ENCODE data around the gene AGAP3.

Gene AGAP3

DNA sequence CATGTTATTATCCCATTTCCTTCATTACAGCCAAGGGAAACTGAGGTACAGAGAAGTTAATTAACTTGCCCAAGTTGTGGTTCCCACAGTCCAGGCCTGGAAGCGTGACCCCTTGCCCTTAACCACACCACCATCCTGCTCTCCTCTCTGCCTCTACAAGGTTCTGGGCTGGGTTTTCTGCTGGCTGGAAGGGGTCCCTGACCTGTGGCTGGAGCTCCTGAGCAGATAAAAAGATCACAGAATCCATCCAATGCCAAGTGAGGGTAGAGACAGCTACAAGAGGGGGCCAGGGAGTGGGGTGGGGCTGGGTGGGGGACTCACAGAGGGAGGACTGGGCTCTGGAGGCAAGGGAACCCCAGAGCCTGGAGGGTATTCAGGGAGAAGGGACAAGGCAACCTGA, 91.0 kb downstream of the AGAP3 start:
- H3K4me1 ChIP-seq (ENCODE audit: control insufficient read depth in 1 of 2, insufficient read depth in 1 of 2, low read depth in 1 of 2, low read length in 1 of 2) = no peaks in the 10 kb centered on the region
- no peak overlapping the region for H3K27ac ChIP-seq
- TF ChIP-seq, protein P1, sequence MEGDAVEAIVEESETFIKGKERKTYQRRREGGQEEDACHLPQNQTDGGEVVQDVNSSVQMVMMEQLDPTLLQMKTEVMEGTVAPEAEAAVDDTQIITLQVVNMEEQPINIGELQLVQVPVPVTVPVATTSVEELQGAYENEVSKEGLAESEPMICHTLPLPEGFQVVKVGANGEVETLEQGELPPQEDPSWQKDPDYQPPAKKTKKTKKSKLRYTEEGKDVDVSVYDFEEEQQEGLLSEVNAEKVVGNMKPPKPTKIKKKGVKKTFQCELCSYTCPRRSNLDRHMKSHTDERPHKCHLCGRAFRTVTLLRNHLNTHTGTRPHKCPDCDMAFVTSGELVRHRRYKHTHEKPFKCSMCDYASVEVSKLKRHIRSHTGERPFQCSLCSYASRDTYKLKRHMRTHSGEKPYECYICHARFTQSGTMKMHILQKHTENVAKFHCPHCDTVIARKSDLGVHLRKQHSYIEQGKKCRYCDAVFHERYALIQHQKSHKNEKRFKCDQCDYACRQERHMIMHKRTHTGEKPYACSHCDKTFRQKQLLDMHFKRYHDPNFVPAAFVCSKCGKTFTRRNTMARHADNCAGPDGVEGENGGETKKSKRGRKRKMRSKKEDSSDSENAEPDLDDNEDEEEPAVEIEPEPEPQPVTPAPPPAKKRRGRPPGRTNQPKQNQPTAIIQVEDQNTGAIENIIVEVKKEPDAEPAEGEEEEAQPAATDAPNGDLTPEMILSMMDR (IDR thresholded peaks at IDR 0.05) = no peak
- no peaks in the 10 kb centered on the region for H3K36me3 ChIP-seq
- H3K27me3 ChIP-seq = peaks cover 75% of the 10 kb centered on the region
- H3K4me3 ChIP-seq (ENCODE audit: low read depth in 1 of 2, low read length in 1 of 2) = no peak overlapping the region
- no peaks in the 10 kb centered on the region for H3K9me3 ChIP-seq

DNA sequence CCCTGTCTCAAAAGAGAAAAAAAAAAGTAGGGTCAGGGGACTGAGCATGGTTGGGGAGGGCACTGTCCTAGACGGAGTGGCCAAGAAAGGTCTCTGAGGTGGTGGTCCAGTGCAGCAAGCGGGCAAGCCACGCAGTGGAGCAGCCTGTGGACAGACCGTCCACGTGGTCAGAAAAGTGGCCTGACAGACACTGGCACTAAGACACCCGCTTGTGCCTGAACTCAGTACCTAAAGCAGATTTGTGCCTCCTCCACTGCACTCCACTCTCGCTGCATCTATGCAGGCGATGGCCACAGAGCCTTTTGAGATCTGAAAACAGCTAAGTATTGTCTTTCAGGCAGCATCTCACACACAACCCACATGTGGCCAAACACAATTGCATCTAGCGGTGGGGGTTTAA, 92.0 kb downstream of the AGAP3 start:
- TF ChIP-seq, protein P1 (IDR thresholded peaks at IDR 0.05) = no peak
- Histone ChIP-seq H3K4me1 (ENCODE audit: control insufficient read depth in 1 of 2, insufficient read depth in 1 of 2, low read depth in 1 of 2, low read length in 1 of 2) (no peaks in the 10 kb centered on the region), H3K9me3 (no peaks in the 10 kb centered on the region), H3K36me3 (no peaks in the 10 kb centered on the region), H3K27me3 (peaks cover 70% of the 10 kb centered on the region), H3K27ac (no peak overlapping the region), H3K4me3 (ENCODE audit: low read depth in 1 of 2, low read length in 1 of 2) (no peak overlapping the region)

DNA sequence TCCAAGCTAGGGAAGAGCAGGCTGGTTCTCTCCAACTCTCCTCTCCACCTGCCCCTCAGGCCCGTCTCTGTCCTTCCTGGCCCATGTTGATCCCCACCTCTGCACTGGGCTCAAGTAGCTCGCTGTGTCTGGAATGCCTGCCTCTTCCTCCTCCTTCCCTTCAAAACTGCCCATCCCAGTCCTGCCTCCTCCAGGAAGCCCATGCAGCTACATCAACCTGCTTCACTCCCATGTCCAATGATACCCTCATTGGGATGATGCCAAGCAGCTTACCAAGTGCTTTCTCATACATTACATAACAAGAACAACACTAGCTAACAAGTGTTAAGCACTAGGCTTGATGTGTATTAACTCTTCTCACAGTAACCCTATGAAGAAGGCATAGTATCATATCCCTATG, 92.6 kb downstream of the AGAP3 start:
- TF ChIP-seq, protein P1 (IDR thresholded peaks at IDR 0.05) = no peak
- H3K36me3 ChIP-seq = no peaks in the 10 kb centered on the region
- H3K27me3 ChIP-seq = peaks cover 64% of the 10 kb centered on the region
- no peak overlapping the region for H3K27ac ChIP-seq
- no peak overlapping the region for H3K4me3 ChIP-seq (ENCODE audit: low read depth in 1 of 2, low read length in 1 of 2)
- H3K9me3 ChIP-seq = no peaks in the 10 kb centered on the region
- no peaks in the 10 kb centered on the region for H3K4me1 ChIP-seq (ENCODE audit: control insufficient read depth in 1 of 2, insufficient read depth in 1 of 2, low read depth in 1 of 2, low read length in 1 of 2)

DNA sequence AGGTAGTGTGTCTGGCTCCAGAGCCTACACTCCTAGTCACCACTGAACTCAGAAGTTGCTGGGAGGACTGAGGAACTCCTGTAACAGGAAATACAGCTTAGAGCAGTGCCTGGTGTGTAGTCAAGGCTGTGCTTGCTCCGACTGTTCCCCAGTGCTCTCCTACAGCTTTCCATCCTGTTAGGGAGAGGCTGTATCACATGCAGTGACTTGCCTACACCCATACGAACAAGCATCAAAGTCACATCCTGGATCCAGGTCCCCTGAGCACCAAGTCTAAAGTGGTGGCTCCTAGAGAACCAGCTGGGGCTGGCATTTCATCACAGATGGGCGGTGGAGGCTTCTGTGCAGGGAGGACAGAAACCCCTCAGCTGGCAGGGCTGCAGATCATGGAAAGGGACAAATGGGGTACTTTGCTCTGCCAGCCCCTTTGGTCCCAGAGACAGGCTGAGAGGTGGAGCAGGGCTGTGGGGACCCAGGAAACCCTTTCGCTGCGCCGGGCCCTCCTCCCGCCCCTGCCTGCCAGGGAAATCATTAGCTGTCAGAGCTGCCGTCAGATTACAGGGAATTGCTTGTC, 93.1 kb downstream of the AGAP3 start:
- TF ChIP-seq, protein P1 (IDR thresholded peaks at IDR 0.05) = no peak
- Histone ChIP-seq H3K4me3 (ENCODE audit: low read depth in 1 of 2, low read length in 1 of 2) (no peak overlapping the region), H3K4me1 (ENCODE audit: control insufficient read depth in 1 of 2, insufficient read depth in 1 of 2, low read depth in 1 of 2, low read length in 1 of 2) (no peaks in the 10 kb centered on the region), H3K36me3 (no peaks in the 10 kb centered on the region), H3K27me3 (peaks cover 59% of the 10 kb centered on the region), H3K9me3 (no peaks in the 10 kb centered on the region), H3K27ac (no peak overlapping the region)

DNA sequence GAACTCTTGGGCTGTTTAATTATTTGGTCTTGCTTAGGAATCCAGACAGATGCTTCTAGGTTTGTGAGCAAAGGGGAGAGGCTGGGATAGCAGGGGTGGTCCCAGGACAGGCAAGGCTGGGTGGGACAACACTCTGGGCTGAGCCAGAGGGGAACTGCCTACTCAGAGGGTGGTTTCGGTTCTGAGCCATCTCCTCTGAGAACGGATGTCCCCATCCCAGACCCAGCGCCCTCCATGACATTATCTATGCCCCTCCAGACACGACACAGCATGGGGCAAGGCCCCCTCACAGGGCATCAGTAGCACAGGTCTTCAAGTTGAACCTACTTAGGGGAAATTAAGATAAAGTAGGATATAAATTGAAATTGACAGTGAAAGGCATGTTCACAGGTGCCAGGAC, 93.7 kb downstream of the AGAP3 start:
- Histone ChIP-seq H3K27me3 (peaks cover 53% of the 10 kb centered on the region), H3K36me3 (no peaks in the 10 kb centered on the region)

More for the DNA sequence above, 93.7 kb downstream of the AGAP3 start:
- H3K27ac ChIP-seq = no peak overlapping the region
- H3K4me1 ChIP-seq (ENCODE audit: control insufficient read depth in 1 of 2, insufficient read depth in 1 of 2, low read depth in 1 of 2, low read length in 1 of 2) = no peaks in the 10 kb centered on the region
- no peak overlapping the region for H3K4me3 ChIP-seq (ENCODE audit: low read depth in 1 of 2, low read length in 1 of 2)
- H3K9me3 ChIP-seq = no peaks in the 10 kb centered on the region
- TF ChIP-seq, protein P1 (IDR thresholded peaks at IDR 0.05) = no peak

All from neutrophil (primary cell).